ENCODE results near the gene CACTIN.
"Not testable (repeated sequence)": the region's sequence is repeated elsewhere in the genome, so short reads cannot be mapped to it uniquely, and the experiment has no call there.

CACTIN gene

GRCh38 chr19:3632739-3633558 is 6.4 kb upstream of the CACTIN start:
- no peak for DNase-seq (ENCODE audit: extremely low read depth in 1 of 2, low read depth in 1 of 2)

GRCh38 chr19:3632098-3632497 is 5.5 kb upstream of the CACTIN start:
- DNase-seq (ENCODE audit: extremely low read depth in 1 of 2, low read depth in 1 of 2): no peak

GRCh38 chr19:3631053-3631861 is 4.7 kb upstream of the CACTIN start:
- DNase-seq (ENCODE audit: extremely low read depth in 1 of 2, low read depth in 1 of 2): no peak

- DNase-seq (ENCODE audit: extremely low read depth in 1 of 2, low read depth in 1 of 2): not testable (repeated sequence)
Observed at GRCh38 chr19:3628766-3629165, 2.2 kb upstream of the CACTIN start.

GRCh38 chr19:3627351-3627723 is 747 bp upstream of the CACTIN start:
- DNase-seq (ENCODE audit: extremely low read depth in 1 of 2, low read depth in 1 of 2): no peak

GRCh38 chr19:3625996-3626472 is 556 bp downstream of the CACTIN start:
- DNase-seq (ENCODE audit: extremely low read depth in 1 of 2, low read depth in 1 of 2): no peak

- DNase-seq (ENCODE audit: extremely low read depth in 1 of 2, low read depth in 1 of 2): no peak
Observed at GRCh38 chr19:3623716-3624115, 2.9 kb downstream of the CACTIN start.

- no peak for DNase-seq (ENCODE audit: extremely low read depth in 1 of 2, low read depth in 1 of 2)
Observed at GRCh38 chr19:3622224-3622623, 4.4 kb downstream of the CACTIN start.

GRCh38 chr19:3621689-3622088 is 4.9 kb downstream of the CACTIN start:
- DNase-seq (ENCODE audit: extremely low read depth in 1 of 2, low read depth in 1 of 2): no peak

GRCh38 chr19:3620817-3621547 is 5.6 kb downstream of the CACTIN start:
- DNase-seq (ENCODE audit: extremely low read depth in 1 of 2, low read depth in 1 of 2): no peak

GRCh38 chr19:3620145-3620816 is 6.3 kb downstream of the CACTIN start:
- no peak for DNase-seq (ENCODE audit: extremely low read depth in 1 of 2, low read depth in 1 of 2)

GRCh38 chr19:3619631-3620012 is 7.0 kb downstream of the CACTIN start:
- DNase-seq (ENCODE audit: extremely low read depth in 1 of 2, low read depth in 1 of 2): no peak

- no peak for DNase-seq (ENCODE audit: extremely low read depth in 1 of 2, low read depth in 1 of 2)
Observed at GRCh38 chr19:3618811-3619630, 7.6 kb downstream of the CACTIN start.

- DNase-seq (ENCODE audit: extremely low read depth in 1 of 2, low read depth in 1 of 2): peak in 1 of 2 donors; percentile 41
Observed at GRCh38 chr19:3618144-3618810, 8.3 kb downstream of the CACTIN start.

GRCh38 chr19:3617463-3617862 is 9.1 kb downstream of the CACTIN start:
- DNase-seq (ENCODE audit: extremely low read depth in 1 of 2, low read depth in 1 of 2): no peak

GRCh38 chr19:3615524-3616135 is 11.0 kb downstream of the CACTIN start:
- DNase-seq (ENCODE audit: extremely low read depth in 1 of 2, low read depth in 1 of 2): no peak

- no peak for DNase-seq (ENCODE audit: extremely low read depth in 1 of 2, low read depth in 1 of 2)
Observed at GRCh38 chr19:3614858-3615505, 11.6 kb downstream of the CACTIN start.
